Lung (tissue), 12 donors: Measurements from ENCODE around the gene SLC4A9. TPM values are rescaled to one million over a fixed set of nuclear protein-coding genes. Genes with fewer than 3 reads are reported as not detected.
A peak's percentile ranks its signal among the peaks of the same experiment; 100 is the strongest.

Source experiments
- ATAC-seq: fragments of 200-7000 bp; cut with Tn5 transposase; one replicate; pipeline ENCODE4 v1.9.1; 2020; ENCODE audit warnings: moderate number of reproducible peaks; ENCODE audit not compliant: insufficient read depth, low FRiP score
- DNase-seq, 3 donors: peaks; one replicate each; pipeline ENCODE4 v3.0.0-alpha.2; 2013 to 2017
- H3K27ac ChIP-seq, 2 donors: one replicate each; pipeline ENCODE4 v1.5.1; 2013; ENCODE audit warnings: mild to moderate bottlenecking in 2 of 2, moderate library complexity in 2 of 2, control low read depth in 1 of 2, inconsistent platforms in 1 of 2, low read depth in 1 of 2, low read length in 1 of 2
- H3K27me3 ChIP-seq, 3 donors: one replicate each; pipeline ENCODE4 v1.5.1; 2013; ENCODE audit warnings: low read length in 2 of 3; ENCODE audit not compliant: control insufficient read depth in 3 of 3, insufficient read depth in 3 of 3
- H3K36me3 ChIP-seq, 4 donors: one replicate each; pipeline ENCODE4 v1.5.1; 2013; ENCODE audit warnings: low read length in 4 of 4, mild to moderate bottlenecking in 1 of 4, moderate library complexity in 1 of 4; ENCODE audit not compliant: control insufficient read depth in 4 of 4, insufficient read depth in 4 of 4
- H3K4me1 ChIP-seq, 5 donors: one replicate each; pipeline ENCODE4 v1.5.1; 2013; ENCODE audit warnings: low read length in 5 of 5, mild to moderate bottlenecking in 2 of 5, moderate library complexity in 1 of 5; ENCODE audit not compliant: control insufficient read depth in 5 of 5, insufficient read depth in 5 of 5
- H3K4me3 ChIP-seq: one replicate; pipeline ENCODE4 v1.5.1; 2013; ENCODE audit warnings: mild to moderate bottlenecking, control low read depth, moderate library complexity
- H3K9ac ChIP-seq, 2 donors: one replicate each; pipeline ENCODE4 v1.5.1; 2013; ENCODE audit warnings: low read length in 2 of 2, control low read depth in 1 of 2; ENCODE audit not compliant: insufficient read depth in 1 of 2
- H3K9me3 ChIP-seq, 4 donors: one replicate each; pipeline ENCODE4 v1.5.1; 2013; ENCODE audit warnings: low read length in 3 of 4, mild to moderate bottlenecking in 1 of 4, moderate library complexity in 1 of 4; ENCODE audit not compliant: control insufficient read depth in 4 of 4, insufficient read depth in 3 of 4
- CTCF ChIP-seq: IDR thresholded peaks from 2 replicates; pipeline ENCODE4 v1.5.1; 2012; ENCODE audit warnings: mild to moderate bottlenecking; ENCODE audit errors: control extremely low read depth, extremely low read depth
- WGBS, 2 donors: extraction: QIAGEN DNeasy Blood & Tissue Kit; methylation state at CpG; one replicate each; pipeline ENCODE4 v1.1.7; 2013; 5-methylcytosine and 5-hydroxymethylcytosine counted together
- polyA plus RNA-seq, 2 donors: library from polyadenylated mRNA; stranded (reverse); fragments of 200-250 nt; gene quantifications; one replicate each; pipeline ENCODE4 v1.2.1, GENCODE V29; 2013
- total RNA-seq, 2 donors: library from RNA; depleted of rRNA in 1 of 2; stranded (reverse); fragments of >200 nt in 1 of 2; gene quantifications; one replicate each; pipeline ENCODE4 v1.2.1, GENCODE V29; 2014 to 2021
- donor health status: control.
- donor health status: control.
- donor health status: Bipolar disorder and iron deficiency.
- donor health status: healthy.
- donor health status: DM: yes; HTN: yes; CAD: no.

The SLC4A9 gene
- total and polyA plus RNA-seq, 4 donors: 0.05 to 0.18 (median 0.09) TPM

- DNase-seq (no peak), ATAC-seq (no peak)
- 92 to 97% methylated on average over 2 of the region's 2 CpGs for WGBS, 2 donors
- Histone ChIP-seq H3K4me1 (no peaks in the 10 kb centered on the region), H3K9ac (no peak overlapping the region), H3K4me3 (no peak overlapping the region), H3K27ac (no peak overlapping the region), H3K27me3 (no peaks in the 10 kb centered on the region), H3K36me3 (peaks cover 0 to 1% (median 0%) of the 10 kb centered on the region in 4 donors), H3K9me3 (no peaks in the 10 kb centered on the region)
- TF ChIP-seq CTCF: no peak
Observed at GRCh38 chr5:140388052-140388451, 28.1 kb downstream of the SLC4A9 start.

- Histone ChIP-seq H3K9me3 (no peaks in the 10 kb centered on the region), H3K4me1 (no peaks in the 10 kb centered on the region), H3K4me3 (no peak overlapping the region), H3K27ac (no peak overlapping the region), H3K27me3 (no peaks in the 10 kb centered on the region), H3K9ac (no peak overlapping the region), H3K36me3 (peaks cover 0 to 2% (median 0%) of the 10 kb centered on the region in 4 donors)
- 26 to 51% methylated on average over 1 of the region's 1 CpG for WGBS, 2 donors
- DNase-seq (no peak), ATAC-seq (peak; percentile 60)
- no peak for TF ChIP-seq CTCF
Observed at GRCh38 chr5:140391312-140391711, 31.3 kb downstream of the SLC4A9 start.

- TF ChIP-seq CTCF: no peak
- no peak for DNase-seq
- H3K27me3 ChIP-seq: no peaks in the 10 kb centered on the region
- WGBS, 2 donors: 77 to 91% methylated on average over 1 of the region's 1 CpG
- peak; percentile 81 for ATAC-seq
- H3K9me3 ChIP-seq: no peaks in the 10 kb centered on the region
- no peak overlapping the region for H3K9ac ChIP-seq
- H3K27ac ChIP-seq: no peak overlapping the region
- H3K4me1 ChIP-seq: no peaks in the 10 kb centered on the region
- peaks cover 0 to 2% (median 0%) of the 10 kb centered on the region in 4 donors for H3K36me3 ChIP-seq
- H3K4me3 ChIP-seq: no peak overlapping the region
Observed at GRCh38 chr5:140391732-140392131, 31.7 kb downstream of the SLC4A9 start.

- no peak for DNase-seq
Observed at GRCh38 chr5:140393738-140394137, 33.7 kb downstream of the SLC4A9 start.

More at GRCh38 chr5:140393738-140394137, 33.7 kb downstream of the SLC4A9 start:
- no peak for ATAC-seq
- Histone ChIP-seq H3K4me3 (no peak overlapping the region), H3K9ac (no peak overlapping the region), H3K27me3 (no peaks in the 10 kb centered on the region), H3K27ac (no peak overlapping the region), H3K4me1 (no peaks in the 10 kb centered on the region), H3K9me3 (no peaks in the 10 kb centered on the region), H3K36me3 (peaks cover 0 to 2% (median 0%) of the 10 kb centered on the region in 4 donors)
- TF ChIP-seq CTCF: no peak
- 97 to 100% methylated on average over 2 of the region's 2 CpGs for WGBS, 2 donors
